AG04449 (cell line): ENCODE measurements around the gene UNC13A.

ENCODE experiments used
- CTCF ChIA-PET: fragments of 350-600 bp; formaldehyde crosslinking; extraction: SDS; loops from one replicate; lab custom pipeline; 2021; ENCODE audit warnings: antibody characterized with exemption; lab: Yijun Ruan, JAX
- POLR2A ChIA-PET: fragments of 400-600, 350-600 bp; formaldehyde crosslinking; extraction: SDS; loops from one replicate; lab custom pipeline; 2020; ENCODE audit warnings: antibody characterized with exemption, inconsistent platforms; lab: Yijun Ruan, JAX
- DNase-seq: peaks from one replicate; pipeline ENCODE4 v3.0.0-alpha.2; 2010; ENCODE audit warnings: low read depth, low spot score
- H3K4me3 ChIP-seq: 2 replicates; pipeline ENCODE4 v1.5.1; 2011; ENCODE audit warnings: low read depth, mild to moderate bottlenecking, control low read depth, low read length
- TF ChIP-seq, protein P1 (sequence below): IDR thresholded peaks from one replicate; pipeline ENCODE4 v1.5.1; 2011; ENCODE audit warnings: mild to moderate bottlenecking, moderate library complexity, low read length, control low read depth, inconsistent platforms; ENCODE audit not compliant: insufficient read depth; ENCODE audit errors: missing control alignments

Gene UNC13A

DNA sequence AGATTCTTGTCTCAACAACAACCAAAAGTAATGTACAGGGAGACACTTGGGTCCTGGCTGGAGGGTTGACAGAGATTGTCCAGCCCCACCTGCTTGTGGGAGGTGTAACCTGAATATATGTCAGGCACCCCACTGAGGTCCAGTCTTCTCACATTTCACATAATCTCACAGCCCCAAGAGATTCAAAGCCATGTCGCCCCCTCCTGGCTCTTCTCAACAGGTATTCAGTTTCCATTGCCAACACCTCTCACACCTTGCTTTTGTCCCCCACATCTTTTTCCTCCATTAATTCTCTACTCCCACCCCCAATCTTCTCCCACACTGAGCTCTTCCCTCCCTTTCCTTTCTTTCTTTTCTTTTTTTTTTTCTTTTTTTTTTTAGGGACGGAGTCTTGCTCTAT is 11.2 kb downstream of the UNC13A start:
- TF ChIP-seq, protein P1, sequence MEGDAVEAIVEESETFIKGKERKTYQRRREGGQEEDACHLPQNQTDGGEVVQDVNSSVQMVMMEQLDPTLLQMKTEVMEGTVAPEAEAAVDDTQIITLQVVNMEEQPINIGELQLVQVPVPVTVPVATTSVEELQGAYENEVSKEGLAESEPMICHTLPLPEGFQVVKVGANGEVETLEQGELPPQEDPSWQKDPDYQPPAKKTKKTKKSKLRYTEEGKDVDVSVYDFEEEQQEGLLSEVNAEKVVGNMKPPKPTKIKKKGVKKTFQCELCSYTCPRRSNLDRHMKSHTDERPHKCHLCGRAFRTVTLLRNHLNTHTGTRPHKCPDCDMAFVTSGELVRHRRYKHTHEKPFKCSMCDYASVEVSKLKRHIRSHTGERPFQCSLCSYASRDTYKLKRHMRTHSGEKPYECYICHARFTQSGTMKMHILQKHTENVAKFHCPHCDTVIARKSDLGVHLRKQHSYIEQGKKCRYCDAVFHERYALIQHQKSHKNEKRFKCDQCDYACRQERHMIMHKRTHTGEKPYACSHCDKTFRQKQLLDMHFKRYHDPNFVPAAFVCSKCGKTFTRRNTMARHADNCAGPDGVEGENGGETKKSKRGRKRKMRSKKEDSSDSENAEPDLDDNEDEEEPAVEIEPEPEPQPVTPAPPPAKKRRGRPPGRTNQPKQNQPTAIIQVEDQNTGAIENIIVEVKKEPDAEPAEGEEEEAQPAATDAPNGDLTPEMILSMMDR = no peak
- ChIA-PET CTCF (no interaction called here), POLR2A (no interaction called here)
- no peak for DNase-seq
- no peak overlapping the region for H3K4me3 ChIP-seq

DNA sequence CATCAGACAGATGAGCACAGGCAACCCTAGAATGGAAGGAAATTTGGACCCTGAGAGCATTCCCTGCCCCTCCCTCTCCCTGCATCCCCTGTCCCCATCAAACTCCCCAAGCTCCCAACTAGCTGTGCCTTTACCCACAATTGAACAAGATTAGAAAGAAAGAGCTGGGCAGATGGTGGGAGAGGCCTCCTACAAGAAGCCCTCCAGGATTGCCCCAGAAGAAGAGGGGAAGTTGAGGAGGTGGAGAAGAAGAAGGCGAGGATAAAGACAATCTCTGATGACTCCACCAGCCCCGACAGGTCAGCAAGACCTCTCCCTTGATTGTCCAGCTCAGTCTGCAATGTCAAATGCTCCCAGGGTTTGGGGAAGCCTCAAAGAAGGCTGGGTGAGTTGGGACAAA is 11.9 kb downstream of the UNC13A start:
- POLR2A ChIA-PET = no interaction called here
- TF ChIP-seq, protein P1 = no peak
- CTCF ChIA-PET = interaction anchor here (0.7 kb wide), 1 partner anchor 103 kb away, joined by 3 read pairs; no protein-coding TSS in a partner anchor
- H3K4me3 ChIP-seq = no peak overlapping the region
- no peak for DNase-seq

DNA sequence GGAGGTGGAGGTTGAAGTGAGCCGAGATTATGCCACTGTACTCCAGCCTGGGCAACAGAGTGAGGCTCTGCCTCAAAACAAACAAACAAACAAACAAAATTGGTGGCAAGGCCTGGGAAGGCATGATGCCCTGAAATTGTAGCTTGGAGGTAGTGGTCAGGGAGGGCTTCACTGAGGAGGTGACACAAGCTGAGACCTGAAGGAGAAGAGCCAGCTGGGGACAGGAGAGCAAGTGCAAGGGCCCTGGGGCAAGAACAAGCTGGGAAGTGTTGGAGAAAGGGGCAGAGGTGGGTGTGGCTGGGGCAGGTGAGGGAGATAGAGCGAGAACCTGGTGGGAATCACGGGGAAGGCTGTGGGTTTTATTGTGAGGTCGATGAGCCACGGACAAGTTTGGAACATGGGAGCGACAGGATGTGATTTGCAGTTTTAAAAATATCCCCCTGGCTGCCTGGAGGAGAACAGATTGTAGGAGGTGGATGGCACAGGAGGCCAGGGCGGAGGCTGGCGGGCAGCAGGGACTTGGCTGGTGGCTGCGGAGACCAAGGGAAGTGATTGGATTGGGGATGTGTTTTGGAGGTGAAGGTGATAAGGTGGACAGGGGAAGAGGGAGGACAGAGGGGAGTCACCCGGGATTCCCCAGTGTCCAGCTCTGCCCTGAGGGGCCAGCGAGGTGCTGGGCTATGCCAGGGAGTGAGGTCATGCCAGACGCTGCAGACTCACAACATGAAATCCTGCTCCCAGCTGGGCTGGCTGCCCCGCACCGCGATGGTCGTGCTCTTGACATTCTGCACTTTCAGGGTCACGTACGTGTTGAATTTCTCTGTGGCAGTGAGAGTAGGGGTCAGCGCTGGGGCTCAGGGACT is 14.0 kb downstream of the UNC13A start:
- POLR2A ChIA-PET = no interaction called here

DNA sequence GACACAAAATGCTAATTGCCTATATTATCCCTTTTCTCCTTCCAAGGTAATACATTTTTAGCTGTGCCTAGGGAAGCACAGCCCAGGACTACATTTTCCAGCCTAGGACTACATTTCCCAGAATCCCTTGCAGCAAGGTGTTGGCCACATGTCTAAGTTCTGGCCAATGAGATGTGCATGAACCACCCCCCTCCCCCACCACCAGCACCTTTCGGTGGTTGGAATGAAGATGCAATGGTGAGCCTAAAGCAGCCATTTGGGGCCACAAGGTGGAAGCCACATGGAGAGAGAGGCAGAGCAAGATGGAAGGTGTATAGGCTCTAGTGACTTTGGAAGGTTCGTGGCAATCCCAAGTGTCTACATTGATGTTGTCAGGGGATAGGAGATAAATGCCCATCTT is 16.2 kb downstream of the UNC13A start:
- TF ChIP-seq, protein P1 = no peak
- DNase-seq = no peak
- CTCF ChIA-PET = no interaction called here
- H3K4me3 ChIP-seq = no peak overlapping the region
- POLR2A ChIA-PET = no interaction called here

More for the DNA sequence above, 14.0 kb downstream of the UNC13A start:
- no peak for DNase-seq
- TF ChIP-seq, protein P1 = no peak
- H3K4me3 ChIP-seq = no peak overlapping the region
- CTCF ChIA-PET = interaction anchor here (0.5 kb wide), 1 partner anchor 702 kb away, joined by 3 read pairs; no protein-coding TSS in a partner anchor

DNA sequence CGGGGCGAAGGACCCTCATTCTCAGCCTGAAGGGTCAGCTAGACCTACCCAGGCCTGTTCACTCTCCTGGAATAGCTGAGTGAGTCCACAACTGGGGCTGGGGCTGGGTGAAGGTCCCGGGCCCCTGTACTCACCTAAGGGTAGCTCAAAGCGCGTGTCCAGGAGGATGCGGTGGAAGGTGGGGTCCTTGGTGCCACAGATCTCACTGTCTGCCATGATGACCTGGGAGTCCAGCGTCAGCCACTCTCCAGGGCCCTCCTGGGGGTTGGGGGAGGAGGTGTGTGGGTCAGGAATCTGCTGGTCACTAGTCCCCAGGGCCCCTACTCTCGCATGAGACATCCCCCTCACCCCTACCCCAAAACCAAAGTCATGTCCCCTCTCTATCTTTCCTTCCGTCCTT is 18.7 kb downstream of the UNC13A start:
- TF ChIP-seq, protein P1 = no peak
- H3K4me3 ChIP-seq = no peak overlapping the region
- ChIA-PET POLR2A (no interaction called here), CTCF (no interaction called here)
- no peak for DNase-seq

DNA sequence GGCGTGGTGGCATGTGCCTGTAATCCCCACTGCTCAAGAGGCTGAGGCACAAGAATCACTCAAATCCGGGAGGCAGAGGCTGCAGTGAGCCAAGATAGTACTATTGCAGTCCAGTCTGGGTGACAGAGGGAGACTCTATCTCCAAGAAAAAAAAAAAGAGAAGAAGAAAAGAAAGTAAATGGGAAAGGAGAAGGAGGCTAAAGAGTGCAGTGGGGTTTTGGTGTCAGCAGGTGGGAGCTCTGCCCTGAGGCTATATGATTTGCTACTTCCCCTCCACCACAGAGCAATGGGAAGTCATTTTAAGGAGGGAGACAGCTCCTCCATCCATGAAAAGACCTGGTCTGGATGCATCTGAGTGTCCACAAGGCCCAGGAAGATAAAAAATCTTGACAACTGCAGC is 23.1 kb downstream of the UNC13A start:
- CTCF ChIA-PET = no interaction called here

More for the DNA sequence above, 23.1 kb downstream of the UNC13A start:
- no peak overlapping the region for H3K4me3 ChIP-seq
- POLR2A ChIA-PET = no interaction called here
- TF ChIP-seq, protein P1 = no peak
- no peak for DNase-seq
